SK-N-SH (cell line): Measurements from ENCODE around the gene UFSP2. TPM values are rescaled to one million over a fixed set of nuclear protein-coding genes. Genes with fewer than 3 reads are reported as not detected.

Source experiments
- CTCF ChIA-PET: fragments of 300-600, 350-600 bp; formaldehyde crosslinking; extraction: SDS; loops from one replicate; lab custom pipeline; 2021; lab: Yijun Ruan, JAX
- POLR2A ChIA-PET: fragments of 350-600 bp; sonication (Branson Sonifier 250); formaldehyde crosslinking; extraction: SDS; loops from one replicate; lab custom pipeline; 2020; ENCODE audit warnings: antibody characterized with exemption, inconsistent platforms; lab: Yijun Ruan, JAX
- DNase-seq: peaks from one replicate; pipeline ENCODE4 v3.0.0; 2012
- H2AFZ ChIP-seq: fragments of 200-600 bp; sonication (generic); 2 replicates; pipeline ENCODE4 v1.8.1; 2016; ENCODE audit warnings: antibody characterized with exemption, mild to moderate bottlenecking, low read depth
- H3F3A ChIP-seq: fragments of 200-600 bp; sonication (generic); replicated peaks from 2 replicates; pipeline ENCODE3; 2016; ENCODE audit warnings: antibody characterized with exemption, mild to moderate bottlenecking; ENCODE audit not compliant: insufficient read depth
- H3K27ac ChIP-seq, 2 experiments: fragments of 200-500 bp in 1 of 2; fragments of 200-600 bp in 1 of 2; sonication (Bioruptor generic) in 1 of 2; sonication (generic), shearing (Covaris generic) in 1 of 2; 2 replicates each; pipeline versions ENCODE4 v1.5.1 to v1.6.1; 2014 to 2016; ENCODE audit warnings: low read depth in 2 of 2, inconsistent platforms in 1 of 2, low read length in 1 of 2, mild to moderate bottlenecking in 1 of 2, mixed read lengths in 1 of 2
- H3K27me3 ChIP-seq: fragments of 200-600 bp; sonication (generic), shearing (Covaris generic); 2 replicates; pipeline ENCODE4 v1.6.1; 2016; ENCODE audit warnings: mixed run types; ENCODE audit not compliant: insufficient read depth
- H3K36me3 ChIP-seq, 2 experiments: fragments of 200-500 bp in 1 of 2; fragments of 200-600 bp in 1 of 2; sonication (Bioruptor generic) in 1 of 2; sonication (generic) in 1 of 2; replicated peaks in 1 of 2; 2 replicates each; pipeline versions ENCODE3 to v1.5.1; 2014 to 2016; ENCODE audit warnings: low read length in 1 of 2, mild to moderate bottlenecking in 1 of 2; ENCODE audit not compliant: insufficient read depth in 2 of 2, control insufficient read depth in 1 of 2
- H3K4me1 ChIP-seq, 2 experiments: fragments of 200-500 bp in 1 of 2; fragments of 200-600 bp in 1 of 2; sonication (Bioruptor generic) in 1 of 2; sonication (generic), shearing (Covaris generic) in 1 of 2; 2 replicates each; pipeline versions ENCODE4 v1.5.1 to v1.6.1; 2014 to 2016; ENCODE audit warnings: low read depth in 1 of 2, low read length in 1 of 2, mixed run types in 1 of 2; ENCODE audit not compliant: insufficient read depth in 2 of 2, control insufficient read depth in 1 of 2
- H3K4me2 ChIP-seq: fragments of 200-600 bp; sonication (generic), shearing (Covaris generic); 2 replicates; pipeline ENCODE4 v1.6.1; 2017; ENCODE audit warnings: mixed run types
- H3K4me3 ChIP-seq, 2 experiments: fragments of 200-500 bp in 1 of 2; fragments of 200-600 bp in 1 of 2; sonication (Bioruptor generic) in 1 of 2; sonication (generic), shearing (Covaris generic) in 1 of 2; 2 replicates each; pipeline versions ENCODE4 v1.5.1 to v1.8.1; 2014 to 2016; ENCODE audit warnings: low read depth in 2 of 2, inconsistent platforms in 1 of 2, low read length in 1 of 2, mild to moderate bottlenecking in 1 of 2, mixed read lengths in 1 of 2, moderate library complexity in 1 of 2
- H3K79me2 ChIP-seq: fragments of 200-600 bp; sonication (generic); 2 replicates; pipeline ENCODE4 v1.8.1; 2017; ENCODE audit warnings: mild to moderate bottlenecking; ENCODE audit not compliant: insufficient read depth
- H3K9ac ChIP-seq: fragments of 200-600 bp; sonication (generic); 2 replicates; pipeline ENCODE4 v1.6.1; 2017; ENCODE audit warnings: mixed run types
- H3K9me2 ChIP-seq: fragments of 200-600 bp; sonication (generic); 2 replicates; pipeline ENCODE4 v1.6.1; 2017; ENCODE audit warnings: mixed run types
- H3K9me3 ChIP-seq: fragments of 200-600 bp; sonication (generic); 2 replicates; pipeline ENCODE4 v1.6.1; 2017; ENCODE audit warnings: mixed run types, mild to moderate bottlenecking, moderate library complexity
- H4K20me1 ChIP-seq: fragments of 200-600 bp; sonication (generic); 2 replicates; pipeline ENCODE4 v1.6.1; 2017; ENCODE audit warnings: mild to moderate bottlenecking, mixed run types; ENCODE audit not compliant: insufficient read depth
- CHD2 ChIP-seq: fragments of 150-350 bp; IDR thresholded peaks from 2 replicates; pipeline ENCODE4 v1.6.1; 2018; ENCODE audit warnings: low read length; ENCODE audit not compliant: partially characterized antibody
- FOSL2 ChIP-seq: IDR thresholded peaks from 2 replicates; pipeline ENCODE4 v1.4.0; 2012; ENCODE audit warnings: low read depth, mild to moderate bottlenecking, moderate library complexity, borderline replicate concordance
- GABPA ChIP-seq: IDR thresholded peaks from 2 replicates; pipeline ENCODE4 v1.4.0; 2012; ENCODE audit warnings: low read depth, mild to moderate bottlenecking
- GATA2 ChIP-seq: sonication (generic); formaldehyde crosslinking; IDR thresholded peaks from 2 replicates; pipeline ENCODE4 v1.5.0; 2020; ENCODE audit warnings: mild to moderate bottlenecking, missing genetic modification reagents
- NFIC ChIP-seq: IDR thresholded peaks from 2 replicates; pipeline ENCODE4 v1.4.0; 2012; ENCODE audit warnings: borderline replicate concordance
- POLR2AphosphoS5 ChIP-seq: IDR thresholded peaks from 2 replicates; pipeline ENCODE4 v1.6.1; 2012; ENCODE audit warnings: low read depth, low read length
- RAD21 ChIP-seq: IDR thresholded peaks from 2 replicates; pipeline ENCODE4 v1.6.1; 2012; ENCODE audit warnings: mild to moderate bottlenecking, low read length
- RCOR1 ChIP-seq: fragments of 150-350 bp; IDR thresholded peaks from 2 replicates; pipeline ENCODE4 v1.6.1; 2017; ENCODE audit warnings: antibody characterized with exemption, low read length
- RFX5 ChIP-seq: IDR thresholded peaks from 2 replicates; pipeline ENCODE4 v1.6.1; 2012; ENCODE audit warnings: mild to moderate bottlenecking, improper control_type of control experiment, low read length
- RXRA ChIP-seq: IDR thresholded peaks from 2 replicates; pipeline ENCODE4 v1.4.0; 2012; ENCODE audit warnings: low read depth, mild to moderate bottlenecking, borderline replicate concordance
- SIN3A ChIP-seq: IDR thresholded peaks from 2 replicates; pipeline ENCODE4 v1.6.1; 2012; ENCODE audit warnings: low read depth, mild to moderate bottlenecking, low read length, moderate library complexity, borderline replicate concordance
- SMC3 ChIP-seq: IDR thresholded peaks from 2 replicates; pipeline ENCODE4 v1.6.1; 2012; ENCODE audit warnings: low read depth, low read length, improper control_type of control experiment
- TAF1 ChIP-seq: IDR thresholded peaks from 2 replicates; pipeline ENCODE4 v1.6.1; 2012; ENCODE audit warnings: low read depth, mild to moderate bottlenecking, low read length, moderate library complexity, borderline replicate concordance
- WGBS: methylation state at CpG from one replicate; pipeline ENCODE4 v1.1.6; 2017; ENCODE audit warnings: low lambda C conversion rate; 5-methylcytosine and 5-hydroxymethylcytosine counted together
- polyA plus RNA-seq, 3 experiments: library from polyadenylated mRNA; depleted of rRNA; stranded (reverse); fragments of >200 nt; gene quantifications; 2 replicates each; pipeline ENCODE4 v1.2.3, GENCODE V29; 2012
- TF ChIP-seq, protein P1 (sequence below): IDR thresholded peaks from 2 replicates; pipeline ENCODE4 v1.4.0; 2012; ENCODE audit warnings: low read depth, borderline replicate concordance
- TF ChIP-seq, protein P2 (sequence below): IDR thresholded peaks from 2 replicates; pipeline ENCODE4 v1.4.0; 2012; ENCODE audit warnings: low read depth
- TF ChIP-seq, protein P3 (sequence below): IDR thresholded peaks from 2 replicates; pipeline ENCODE4 v1.6.1; 2012; ENCODE audit warnings: mild to moderate bottlenecking, low read depth, low read length, moderate library complexity
- TF ChIP-seq, protein P4 (sequence below): fragments of 150-350 bp; IDR thresholded peaks from 2 replicates; pipeline ENCODE4 v1.6.1; 2017; ENCODE audit warnings: antibody characterized with exemption, low read length, low read depth, borderline replicate concordance
- TF ChIP-seq, protein P5 (sequence below): fragments of 150-350 bp; IDR thresholded peaks from 2 replicates; pipeline ENCODE4 v1.6.1; 2016; ENCODE audit warnings: mild to moderate bottlenecking, low read depth, low read length

The UFSP2 gene
- polyA plus RNA-seq, 1 of the 3 experiments (the other 2 are of a cell fraction), result 15.5 TPM

DNA sequence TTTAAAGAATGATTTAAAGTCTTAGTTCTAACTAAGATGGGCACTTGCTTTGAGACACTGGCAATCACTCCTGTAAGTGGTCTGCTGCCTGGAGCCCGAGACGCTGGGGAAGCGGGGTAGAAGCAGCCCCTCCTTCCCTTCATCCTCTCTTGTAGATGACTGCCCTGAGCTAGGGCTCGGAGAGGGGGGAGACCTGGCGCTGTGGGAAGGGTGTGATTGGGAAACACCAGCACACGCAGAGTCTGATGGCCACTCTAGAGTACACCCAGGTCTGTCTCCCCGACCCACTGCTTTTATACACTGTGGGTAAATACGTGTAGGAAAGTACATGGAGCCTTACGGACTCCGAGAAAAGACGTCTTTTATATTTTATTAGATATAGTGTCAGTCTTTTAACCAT, 54.1 kb downstream of the UFSP2 start:
- Histone ChIP-seq H3K9ac (no peak overlapping the region), H3K9me2 (no peaks in the 10 kb centered on the region), H3K4me1 (peaks cover 0 to 4% of the 10 kb centered on the region in 2 experiments; a peak in 1 of 4 replicates), H4K20me1 (no peaks in the 10 kb centered on the region), H3K4me2 (no peak overlapping the region), H2AFZ (no peak overlapping the region), H3K79me2 (no peaks in the 10 kb centered on the region), H3K36me3 (peaks cover 12 to 49% of the 10 kb centered on the region in 2 experiments), H3K27ac (no peak overlapping the region), H3K27me3 (no peaks in the 10 kb centered on the region), H3F3A (no peaks in the 10 kb centered on the region), H3K4me3 (no peak overlapping the region), H3K9me3 (no peaks in the 10 kb centered on the region)
- TF ChIP-seq FOSL2, result no peak
- TF ChIP-seq POLR2AphosphoS5, result no peak
- no peak for TF ChIP-seq RXRA
- TF ChIP-seq TAF1, result no peak
- TF ChIP-seq GATA2 (CRISPR knock-in tag), result no peak
- no peak for TF ChIP-seq SMC3
- TF ChIP-seq, protein P1, sequence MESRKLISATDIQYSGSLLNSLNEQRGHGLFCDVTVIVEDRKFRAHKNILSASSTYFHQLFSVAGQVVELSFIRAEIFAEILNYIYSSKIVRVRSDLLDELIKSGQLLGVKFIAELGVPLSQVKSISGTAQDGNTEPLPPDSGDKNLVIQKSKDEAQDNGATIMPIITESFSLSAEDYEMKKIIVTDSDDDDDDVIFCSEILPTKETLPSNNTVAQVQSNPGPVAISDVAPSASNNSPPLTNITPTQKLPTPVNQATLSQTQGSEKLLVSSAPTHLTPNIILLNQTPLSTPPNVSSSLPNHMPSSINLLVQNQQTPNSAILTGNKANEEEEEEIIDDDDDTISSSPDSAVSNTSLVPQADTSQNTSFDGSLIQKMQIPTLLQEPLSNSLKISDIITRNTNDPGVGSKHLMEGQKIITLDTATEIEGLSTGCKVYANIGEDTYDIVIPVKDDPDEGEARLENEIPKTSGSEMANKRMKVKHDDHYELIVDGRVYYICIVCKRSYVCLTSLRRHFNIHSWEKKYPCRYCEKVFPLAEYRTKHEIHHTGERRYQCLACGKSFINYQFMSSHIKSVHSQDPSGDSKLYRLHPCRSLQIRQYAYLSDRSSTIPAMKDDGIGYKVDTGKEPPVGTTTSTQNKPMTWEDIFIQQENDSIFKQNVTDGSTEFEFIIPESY, result no peak
- TF ChIP-seq RCOR1, result no peak
- TF ChIP-seq, protein P2, sequence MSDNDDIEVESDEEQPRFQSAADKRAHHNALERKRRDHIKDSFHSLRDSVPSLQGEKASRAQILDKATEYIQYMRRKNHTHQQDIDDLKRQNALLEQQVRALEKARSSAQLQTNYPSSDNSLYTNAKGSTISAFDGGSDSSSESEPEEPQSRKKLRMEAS, result no peak
- no peak for TF ChIP-seq SIN3A
- TF ChIP-seq RAD21, result no peak
- no peak for TF ChIP-seq CHD2
- no peak for TF ChIP-seq RFX5
- TF ChIP-seq, protein P3, sequence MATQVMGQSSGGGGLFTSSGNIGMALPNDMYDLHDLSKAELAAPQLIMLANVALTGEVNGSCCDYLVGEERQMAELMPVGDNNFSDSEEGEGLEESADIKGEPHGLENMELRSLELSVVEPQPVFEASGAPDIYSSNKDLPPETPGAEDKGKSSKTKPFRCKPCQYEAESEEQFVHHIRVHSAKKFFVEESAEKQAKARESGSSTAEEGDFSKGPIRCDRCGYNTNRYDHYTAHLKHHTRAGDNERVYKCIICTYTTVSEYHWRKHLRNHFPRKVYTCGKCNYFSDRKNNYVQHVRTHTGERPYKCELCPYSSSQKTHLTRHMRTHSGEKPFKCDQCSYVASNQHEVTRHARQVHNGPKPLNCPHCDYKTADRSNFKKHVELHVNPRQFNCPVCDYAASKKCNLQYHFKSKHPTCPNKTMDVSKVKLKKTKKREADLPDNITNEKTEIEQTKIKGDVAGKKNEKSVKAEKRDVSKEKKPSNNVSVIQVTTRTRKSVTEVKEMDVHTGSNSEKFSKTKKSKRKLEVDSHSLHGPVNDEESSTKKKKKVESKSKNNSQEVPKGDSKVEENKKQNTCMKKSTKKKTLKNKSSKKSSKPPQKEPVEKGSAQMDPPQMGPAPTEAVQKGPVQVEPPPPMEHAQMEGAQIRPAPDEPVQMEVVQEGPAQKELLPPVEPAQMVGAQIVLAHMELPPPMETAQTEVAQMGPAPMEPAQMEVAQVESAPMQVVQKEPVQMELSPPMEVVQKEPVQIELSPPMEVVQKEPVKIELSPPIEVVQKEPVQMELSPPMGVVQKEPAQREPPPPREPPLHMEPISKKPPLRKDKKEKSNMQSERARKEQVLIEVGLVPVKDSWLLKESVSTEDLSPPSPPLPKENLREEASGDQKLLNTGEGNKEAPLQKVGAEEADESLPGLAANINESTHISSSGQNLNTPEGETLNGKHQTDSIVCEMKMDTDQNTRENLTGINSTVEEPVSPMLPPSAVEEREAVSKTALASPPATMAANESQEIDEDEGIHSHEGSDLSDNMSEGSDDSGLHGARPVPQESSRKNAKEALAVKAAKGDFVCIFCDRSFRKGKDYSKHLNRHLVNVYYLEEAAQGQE, result no peak
- TF ChIP-seq, protein P4, sequence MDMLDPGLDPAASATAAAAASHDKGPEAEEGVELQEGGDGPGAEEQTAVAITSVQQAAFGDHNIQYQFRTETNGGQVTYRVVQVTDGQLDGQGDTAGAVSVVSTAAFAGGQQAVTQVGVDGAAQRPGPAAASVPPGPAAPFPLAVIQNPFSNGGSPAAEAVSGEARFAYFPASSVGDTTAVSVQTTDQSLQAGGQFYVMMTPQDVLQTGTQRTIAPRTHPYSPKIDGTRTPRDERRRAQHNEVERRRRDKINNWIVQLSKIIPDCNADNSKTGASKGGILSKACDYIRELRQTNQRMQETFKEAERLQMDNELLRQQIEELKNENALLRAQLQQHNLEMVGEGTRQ, result no peak
- no peak for TF ChIP-seq GABPA
- no peak for TF ChIP-seq NFIC
- TF ChIP-seq, protein P5, sequence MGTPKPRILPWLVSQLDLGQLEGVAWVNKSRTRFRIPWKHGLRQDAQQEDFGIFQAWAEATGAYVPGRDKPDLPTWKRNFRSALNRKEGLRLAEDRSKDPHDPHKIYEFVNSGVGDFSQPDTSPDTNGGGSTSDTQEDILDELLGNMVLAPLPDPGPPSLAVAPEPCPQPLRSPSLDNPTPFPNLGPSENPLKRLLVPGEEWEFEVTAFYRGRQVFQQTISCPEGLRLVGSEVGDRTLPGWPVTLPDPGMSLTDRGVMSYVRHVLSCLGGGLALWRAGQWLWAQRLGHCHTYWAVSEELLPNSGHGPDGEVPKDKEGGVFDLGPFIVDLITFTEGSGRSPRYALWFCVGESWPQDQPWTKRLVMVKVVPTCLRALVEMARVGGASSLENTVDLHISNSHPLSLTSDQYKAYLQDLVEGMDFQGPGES, result no peak
- ChIA-PET CTCF (no interaction called here), POLR2A (no interaction called here)
- no peak for DNase-seq
- WGBS, result 91% methylated on average over 11 of the region's 11 CpGs
